NCI-H187 (cell line): ENCODE data around the gene CORT.
"Not testable (repeated sequence)": the region's sequence is repeated elsewhere in the genome, so short reads cannot be mapped to it uniquely, and the experiment has no call there.

Source experiments
- DNase-seq, 2 experiments: peaks; one replicate each; lab custom pipeline; 2025; lab: John Stamatoyannopoulos, UW

CORT gene

DNA sequence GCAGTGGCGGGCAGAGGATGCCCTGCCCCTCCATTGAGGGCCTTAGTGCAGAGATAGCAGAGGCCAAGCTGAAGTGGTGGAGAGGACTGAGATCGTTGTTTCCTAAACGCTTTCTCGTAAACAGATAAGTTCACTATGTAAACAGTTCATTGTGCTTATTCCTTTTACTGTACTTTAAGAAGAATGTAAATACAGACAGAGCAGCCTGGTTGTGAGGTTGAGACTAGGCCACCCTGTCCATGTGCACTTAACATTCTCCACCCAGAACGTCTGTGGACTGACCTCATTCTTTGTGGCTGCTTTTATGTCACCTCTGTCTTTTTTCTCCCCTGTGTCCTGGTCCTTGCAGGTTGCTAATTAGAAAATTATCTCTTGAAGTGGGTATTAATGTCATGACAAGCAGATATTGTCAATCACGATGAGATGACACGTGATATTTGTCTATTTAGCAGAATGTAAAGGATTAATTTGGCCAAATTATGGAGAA, 11.1 kb upstream of the CORT start:
- no peak for DNase-seq

DNA sequence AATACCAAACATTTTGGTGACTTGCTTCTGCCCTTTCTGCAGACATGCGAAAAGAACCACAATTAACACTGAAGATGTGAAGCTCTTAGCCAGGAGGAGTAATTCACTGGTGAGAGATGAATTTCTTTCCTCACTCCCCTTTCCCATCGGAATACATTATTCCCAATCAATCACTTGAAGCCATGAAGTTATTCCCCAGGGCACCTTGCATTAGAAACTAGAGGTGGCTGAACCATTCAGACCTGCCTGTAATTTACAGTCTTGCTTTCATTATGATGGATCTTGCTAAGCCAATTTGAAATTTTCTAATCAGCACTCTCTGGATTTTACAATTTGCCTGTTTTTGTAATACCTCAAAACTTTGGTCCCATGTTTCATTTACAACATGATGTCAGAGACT, 9.5 kb upstream of the CORT start:
- no peak for DNase-seq

DNA sequence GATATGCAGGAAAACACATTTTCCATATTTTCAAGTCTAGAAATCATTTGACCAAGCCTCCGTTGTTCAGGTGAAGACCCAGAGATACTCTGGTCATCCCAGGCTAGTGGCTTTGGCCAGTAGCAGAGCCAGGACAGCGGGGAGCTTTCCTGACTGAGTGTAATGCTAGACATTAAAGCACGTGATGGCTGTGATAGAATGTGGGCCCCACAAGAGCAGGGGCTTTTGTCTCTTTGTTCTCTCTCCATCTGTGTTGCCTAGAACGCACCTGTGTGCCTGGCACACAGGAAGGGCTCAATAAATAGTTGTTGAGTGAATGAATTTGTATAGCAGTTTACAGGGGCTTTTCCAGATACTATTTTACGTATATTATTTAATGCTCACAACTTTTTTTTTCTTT, 9.0 kb upstream of the CORT start:
- DNase-seq: no peak

DNA sequence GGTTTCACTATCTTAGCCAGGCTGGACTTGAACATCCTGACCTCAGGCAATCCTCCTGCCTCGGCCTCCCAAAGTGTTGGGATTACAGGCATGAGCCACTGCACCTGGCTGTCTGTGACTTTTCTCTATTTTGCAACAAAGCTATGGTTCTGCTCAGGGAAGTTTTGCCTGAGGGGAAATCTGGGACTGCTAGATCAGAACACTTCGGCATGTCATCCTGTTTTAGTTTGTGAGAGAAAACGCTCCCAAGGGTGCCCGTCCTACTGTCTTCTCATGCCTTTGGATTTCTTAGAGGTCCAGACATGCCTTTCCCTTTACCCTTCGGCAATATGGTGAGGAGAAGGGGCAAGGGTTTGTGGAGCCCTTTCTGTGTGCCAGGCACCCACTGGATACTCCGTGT, 5.6 kb upstream of the CORT start:
- no peak for DNase-seq

DNA sequence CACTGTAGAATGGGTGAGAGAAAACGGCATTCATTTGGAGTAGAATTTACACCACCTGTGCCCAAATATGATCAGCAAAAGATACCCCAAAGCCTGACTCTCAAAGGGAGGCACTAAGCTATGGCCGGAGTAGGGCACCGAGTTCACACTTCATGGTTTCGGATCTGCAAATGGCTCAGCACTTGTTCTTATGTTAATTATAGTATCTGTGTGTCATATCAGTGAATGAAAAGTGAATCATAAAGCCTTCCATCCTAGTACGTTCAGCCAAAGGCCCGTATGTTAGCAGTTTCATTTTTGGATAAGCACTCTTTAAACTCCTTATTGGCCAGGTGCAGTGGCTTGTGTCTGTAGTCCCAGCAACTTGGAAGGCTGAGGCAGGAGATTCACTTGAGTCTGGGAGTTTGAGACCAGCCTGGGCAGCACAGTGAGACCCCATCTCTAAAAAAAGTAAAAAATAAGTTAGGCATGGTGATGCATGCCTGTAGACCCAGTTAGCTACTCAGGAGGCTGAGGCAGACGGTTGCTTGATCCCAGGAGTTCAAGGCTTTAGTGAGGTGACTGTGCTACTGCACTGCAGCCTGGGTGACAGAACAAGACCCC, 4.9 kb upstream of the CORT start:
- no peak for DNase-seq

DNA sequence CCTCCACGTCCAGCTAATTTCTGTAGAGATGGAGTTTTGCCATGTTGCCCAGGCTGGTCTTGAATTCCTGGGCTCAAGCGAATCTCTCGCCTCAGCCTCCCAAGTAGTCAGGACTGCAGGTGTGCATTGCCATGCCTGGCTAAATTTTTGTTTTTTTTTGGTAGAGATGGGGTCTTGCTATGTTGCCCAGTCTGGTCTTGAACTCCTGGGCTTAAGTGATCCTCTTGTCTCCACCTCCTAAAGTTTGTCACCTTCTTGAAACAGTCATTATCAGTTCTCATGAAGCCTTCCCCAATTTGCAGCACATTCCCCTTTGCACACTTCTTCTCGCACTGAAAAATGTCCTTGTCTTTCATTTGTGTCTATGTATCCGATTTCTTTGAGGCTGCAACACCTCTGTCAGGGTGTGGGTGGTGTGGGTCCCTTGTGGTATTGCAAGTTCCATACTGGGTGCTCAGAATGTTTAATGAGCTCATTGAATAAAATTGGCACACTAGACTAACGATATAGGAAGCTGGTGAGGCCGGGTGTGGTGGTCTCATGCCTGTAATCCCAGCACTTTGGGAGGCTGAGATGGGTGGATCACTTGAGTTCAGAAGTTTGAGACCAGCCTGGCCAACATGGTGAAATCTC, 2.9 kb upstream of the CORT start:
- no peak for DNase-seq

DNA sequence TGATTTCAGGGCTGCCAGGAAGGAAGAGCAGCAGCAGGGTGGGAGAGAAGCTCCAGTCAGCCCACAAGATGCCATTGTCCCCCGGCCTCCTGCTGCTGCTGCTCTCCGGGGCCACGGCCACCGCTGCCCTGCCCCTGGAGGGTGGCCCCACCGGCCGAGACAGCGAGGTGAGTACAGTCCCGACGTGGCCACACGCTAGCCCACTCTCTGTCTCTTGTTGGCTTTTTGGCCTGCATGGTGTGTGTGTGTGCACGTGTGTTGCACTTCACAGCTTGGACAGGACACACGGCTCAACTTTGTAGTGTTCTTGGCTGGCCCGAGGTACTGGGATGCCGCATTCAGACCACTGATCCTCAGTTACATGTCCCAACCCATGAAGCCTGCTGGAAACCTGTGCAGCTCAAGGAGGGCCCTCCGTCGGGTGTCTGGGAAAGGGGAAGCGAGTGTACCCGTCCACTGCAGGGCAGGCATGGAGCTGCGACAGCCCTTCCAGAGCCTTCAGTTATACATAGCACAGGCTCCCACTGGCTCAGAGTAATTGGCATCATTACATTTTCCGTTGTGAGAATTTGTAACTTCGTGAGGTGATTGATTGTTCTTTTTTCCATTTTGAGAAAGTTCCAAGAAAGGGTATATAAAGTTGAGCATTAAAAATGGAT, 454 bp downstream of the CORT start:
- DNase-seq: no peak

DNA sequence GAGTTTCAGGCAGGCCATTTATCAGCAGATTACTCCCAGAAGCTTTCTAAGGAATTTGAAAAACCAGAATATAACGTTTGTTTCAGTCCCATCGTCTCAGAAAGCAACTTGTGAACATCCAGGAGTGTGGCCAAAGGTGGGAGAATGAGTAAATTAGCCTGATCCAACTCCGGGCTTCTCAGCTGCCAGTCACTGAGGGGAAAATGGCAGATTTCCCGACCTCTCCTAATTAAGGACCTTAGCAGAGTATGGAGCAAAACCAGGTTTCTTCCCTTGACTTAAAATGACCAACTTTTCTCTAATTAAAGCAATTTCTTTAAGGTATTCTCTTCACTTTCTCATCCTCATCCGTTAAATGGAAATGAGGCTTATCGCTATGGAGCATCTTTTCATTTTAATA, 1.0 kb downstream of the CORT start:
- DNase-seq: no peak

DNA sequence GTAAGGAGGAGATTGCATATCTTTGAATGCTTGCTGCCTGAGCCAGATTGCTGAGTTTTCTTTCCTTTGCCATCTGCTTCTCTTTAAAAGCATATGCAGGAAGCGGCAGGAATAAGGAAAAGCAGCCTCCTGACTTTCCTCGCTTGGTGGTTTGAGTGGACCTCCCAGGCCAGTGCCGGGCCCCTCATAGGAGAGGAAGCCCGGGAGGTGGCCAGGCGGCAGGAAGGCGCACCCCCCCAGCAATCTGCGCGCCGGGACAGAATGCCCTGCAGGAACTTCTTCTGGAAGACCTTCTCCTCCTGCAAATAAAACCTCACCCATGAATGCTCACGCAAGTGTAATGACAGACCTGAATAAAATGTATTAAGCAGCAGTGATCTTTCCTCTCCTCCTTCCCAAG, 1.5 kb downstream of the CORT start:
- DNase-seq: no peak

DNA sequence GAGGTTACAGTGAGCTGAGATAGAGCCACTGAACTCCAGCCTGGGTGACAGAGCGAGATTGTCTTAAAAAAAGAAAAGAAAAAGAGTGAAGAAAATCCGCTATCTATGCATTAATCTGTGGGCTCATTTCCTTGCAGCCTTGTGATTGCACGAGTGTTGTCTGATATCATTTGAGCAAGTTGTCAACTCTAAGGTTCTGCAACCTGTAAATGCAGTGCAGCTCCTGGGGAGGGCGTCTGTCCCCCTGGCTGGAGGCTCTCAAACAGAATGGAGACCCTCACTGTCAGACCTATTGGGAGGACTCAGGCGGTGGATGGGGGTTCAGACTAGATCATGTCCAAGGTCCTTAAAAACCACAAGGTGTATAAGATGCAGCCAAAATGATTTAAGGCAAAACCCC, 6.2 kb downstream of the CORT start:
- no peak for DNase-seq

DNA sequence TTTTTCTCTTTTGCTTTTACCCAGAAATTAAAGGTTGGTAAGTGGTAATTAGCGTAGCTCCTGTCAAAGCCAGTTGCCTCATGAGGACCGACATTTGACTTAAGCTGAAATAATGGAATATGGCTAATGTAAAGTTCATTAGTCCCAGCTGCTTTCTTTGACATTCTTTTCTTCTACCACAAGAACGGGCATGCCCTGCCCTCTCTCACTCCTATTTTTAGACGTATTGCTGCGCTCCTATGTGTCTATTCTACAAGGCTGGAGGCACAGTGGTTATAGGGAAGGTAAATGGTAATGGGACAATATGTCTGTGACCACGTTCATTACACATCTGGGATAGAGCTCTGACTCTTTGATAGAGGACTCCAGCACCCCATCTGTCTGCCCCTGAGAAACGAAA, 6.8 kb downstream of the CORT start:
- no peak for DNase-seq

DNA sequence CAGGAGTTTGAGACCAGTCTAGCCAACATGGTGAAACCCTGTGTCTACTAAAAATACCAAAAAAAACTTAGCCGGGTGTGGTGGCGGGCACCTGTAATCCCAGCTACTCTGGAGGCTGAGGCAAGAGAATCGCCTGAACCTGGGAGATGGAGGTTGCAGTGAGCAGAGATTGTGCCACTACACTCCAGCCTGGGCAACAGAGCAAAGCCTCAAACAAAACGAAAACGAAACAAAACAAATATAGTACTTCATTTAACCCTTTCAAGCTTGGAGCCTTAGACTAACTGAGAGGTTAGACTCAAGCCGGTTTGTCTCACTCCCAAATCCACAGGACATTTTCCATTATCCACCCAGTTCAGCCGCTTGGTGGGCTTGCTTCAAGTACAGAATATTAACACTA, 7.6 kb downstream of the CORT start:
- not testable (repeated sequence) for DNase-seq

DNA sequence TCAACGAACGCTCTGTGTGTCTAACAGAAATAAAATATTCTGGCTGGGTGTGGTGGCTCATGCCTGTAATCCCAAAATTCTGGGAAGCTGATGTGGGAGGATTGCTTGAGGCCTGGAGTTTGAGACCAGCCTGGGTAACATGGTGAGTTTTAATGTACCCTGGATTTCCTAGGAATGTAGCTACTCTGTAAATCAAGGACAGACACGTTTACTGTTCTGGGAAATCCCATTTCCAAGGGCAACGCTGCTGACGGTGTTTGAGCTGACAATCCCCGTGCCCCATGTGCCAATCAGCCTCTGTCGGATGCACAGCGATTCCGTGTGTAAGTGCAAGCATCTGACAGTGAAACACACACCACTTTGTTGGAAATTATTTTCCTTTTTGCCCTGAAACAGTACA, 8.0 kb downstream of the CORT start:
- DNase-seq: no peak

DNA sequence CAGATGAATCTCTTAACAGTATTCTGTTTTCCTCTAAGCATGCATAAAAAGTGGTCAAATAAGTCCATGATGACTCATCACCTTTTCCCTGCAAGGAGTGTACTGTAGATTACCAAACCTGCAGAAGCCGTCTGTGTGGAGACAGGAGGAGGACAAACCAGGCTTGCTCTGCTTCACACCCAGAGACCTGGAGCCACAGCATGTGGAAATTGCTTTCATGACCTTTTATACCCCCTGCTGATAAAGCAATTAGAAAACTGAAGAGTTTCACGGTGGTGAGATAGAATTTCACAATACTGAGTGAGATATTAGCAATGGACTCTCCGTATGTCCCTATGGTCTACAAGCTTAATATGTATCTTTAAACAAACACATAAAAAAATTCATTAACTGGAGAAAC, 9.4 kb downstream of the CORT start:
- no peak for DNase-seq

DNA sequence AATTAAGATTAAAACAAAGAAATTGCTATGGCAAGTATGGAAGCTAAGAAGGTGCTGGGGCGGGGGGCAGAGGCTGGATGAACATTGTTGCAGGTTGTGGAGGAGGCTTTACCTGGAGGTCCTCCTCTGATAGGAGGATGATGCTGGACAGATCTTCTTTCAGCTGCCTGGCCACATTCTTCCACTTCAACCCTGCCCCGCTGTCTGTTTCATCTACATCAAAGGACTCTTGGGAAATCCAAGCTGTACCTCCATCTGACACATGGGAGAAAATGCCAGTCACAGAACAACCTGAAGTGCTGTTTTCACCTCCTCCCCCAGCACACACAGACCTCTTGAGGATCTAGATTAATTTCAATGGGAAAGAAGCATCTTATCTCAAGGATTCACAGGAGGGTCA, 17.2 kb downstream of the CORT start:
- no peak for DNase-seq

DNA sequence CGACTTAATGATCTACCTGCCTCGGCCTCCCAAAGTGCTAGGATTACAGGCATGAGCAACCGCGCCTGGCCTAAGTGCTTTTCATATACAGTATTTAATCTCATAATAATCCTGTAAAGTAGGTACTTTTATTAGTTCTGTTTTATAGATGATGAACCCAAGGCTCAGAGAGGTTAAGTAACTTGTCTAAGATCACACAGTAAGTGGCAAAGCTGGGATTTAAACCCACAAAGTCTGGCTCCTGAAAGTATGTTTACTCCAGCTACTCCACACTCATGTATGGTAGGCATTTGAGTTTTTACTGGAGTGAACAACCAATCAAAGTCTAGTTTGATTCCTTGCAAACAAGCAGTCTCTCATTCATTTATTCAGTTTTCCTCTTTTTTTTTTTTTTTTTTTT, 20.2 kb downstream of the CORT start:
- DNase-seq: no peak

DNA sequence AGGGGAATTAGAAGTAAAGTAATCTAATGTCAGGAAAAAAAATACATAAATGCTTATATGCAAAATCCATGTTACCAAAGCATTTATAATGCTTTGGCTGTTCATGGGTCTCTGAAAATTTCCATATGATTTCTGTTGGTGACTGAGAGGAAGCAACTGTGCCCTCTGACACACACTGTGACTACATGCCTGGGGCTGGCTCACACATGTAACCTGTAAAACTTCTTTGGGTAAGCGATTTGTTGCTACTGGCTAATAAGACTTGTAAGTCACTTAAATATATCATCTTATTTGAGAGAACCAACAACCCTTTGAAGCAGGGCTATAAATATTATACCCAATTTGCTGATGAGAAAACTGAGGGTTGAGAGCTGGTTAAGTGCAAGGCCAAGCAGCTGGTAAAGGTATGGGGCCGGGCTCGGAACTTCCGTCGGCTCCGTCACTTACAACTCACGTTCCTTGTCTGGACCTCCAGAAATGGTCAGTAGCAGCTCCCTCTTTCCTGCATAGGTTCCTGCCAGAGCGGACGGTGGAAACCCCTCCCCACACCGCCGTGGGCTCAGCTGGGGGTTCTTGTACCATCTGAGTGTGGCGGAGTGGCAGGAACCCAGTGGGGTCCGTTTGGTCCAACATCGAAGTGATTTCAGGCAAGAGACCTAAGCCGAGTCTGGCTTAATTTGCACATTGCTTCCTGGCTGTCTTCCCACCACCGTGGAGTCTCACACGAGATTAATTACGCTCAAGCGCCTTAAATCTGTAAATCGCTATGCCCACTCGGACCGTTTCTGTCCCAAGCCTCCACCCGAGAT, 21.8 kb downstream of the CORT start:
- DNase-seq: no peak

DNA sequence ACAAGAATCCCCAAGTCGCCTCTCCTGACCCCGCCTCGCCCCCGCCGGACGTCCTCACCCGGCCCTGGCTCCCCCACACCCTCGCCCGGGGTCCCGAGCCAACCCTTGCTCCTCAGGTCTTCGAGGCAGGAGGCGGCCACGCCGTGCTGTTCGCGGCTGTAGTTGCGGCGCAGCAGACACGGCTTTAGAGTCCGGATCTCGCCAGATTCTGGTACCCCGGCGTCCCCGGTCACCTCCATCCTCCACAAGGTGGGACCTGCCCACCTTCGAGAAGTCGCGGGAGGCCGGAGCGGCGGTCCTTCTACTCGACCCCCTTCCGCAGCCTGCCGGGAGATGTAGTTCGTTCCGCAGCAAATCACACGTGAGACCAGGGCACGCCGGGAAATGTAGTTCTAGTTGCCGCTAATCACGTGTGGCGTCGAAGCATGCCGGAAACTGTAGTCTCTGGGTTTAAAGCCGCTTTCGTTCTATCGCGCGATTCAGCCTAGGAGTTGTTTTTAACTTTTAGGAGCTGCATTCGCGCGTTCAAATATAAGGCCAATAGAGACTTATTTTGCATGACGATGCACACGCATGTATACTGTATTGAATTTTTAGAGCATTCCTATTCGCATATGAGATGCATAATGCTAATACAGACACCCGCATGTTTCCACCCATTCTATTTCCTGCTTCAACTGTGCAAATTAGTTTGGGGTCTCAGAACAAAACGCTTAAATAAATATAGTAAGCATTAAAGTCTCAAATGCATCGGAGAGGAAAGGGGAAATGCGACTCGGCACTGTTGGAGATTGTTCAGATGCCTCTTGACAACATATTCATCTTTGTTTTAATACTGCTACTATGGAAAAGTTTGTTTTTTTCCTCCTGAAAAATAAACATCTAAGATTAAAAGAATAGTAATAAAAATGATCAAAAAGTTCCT, 22.7 kb downstream of the CORT start, which contains the start of gene DFFA:
TSS of gene DFFA (minus strand) at position 310 of the 925 bp plus-strand sequence. CDS start at position 239, 71 bp downstream.
- peak; percentile 40 to 73 for DNase-seq

DNA sequence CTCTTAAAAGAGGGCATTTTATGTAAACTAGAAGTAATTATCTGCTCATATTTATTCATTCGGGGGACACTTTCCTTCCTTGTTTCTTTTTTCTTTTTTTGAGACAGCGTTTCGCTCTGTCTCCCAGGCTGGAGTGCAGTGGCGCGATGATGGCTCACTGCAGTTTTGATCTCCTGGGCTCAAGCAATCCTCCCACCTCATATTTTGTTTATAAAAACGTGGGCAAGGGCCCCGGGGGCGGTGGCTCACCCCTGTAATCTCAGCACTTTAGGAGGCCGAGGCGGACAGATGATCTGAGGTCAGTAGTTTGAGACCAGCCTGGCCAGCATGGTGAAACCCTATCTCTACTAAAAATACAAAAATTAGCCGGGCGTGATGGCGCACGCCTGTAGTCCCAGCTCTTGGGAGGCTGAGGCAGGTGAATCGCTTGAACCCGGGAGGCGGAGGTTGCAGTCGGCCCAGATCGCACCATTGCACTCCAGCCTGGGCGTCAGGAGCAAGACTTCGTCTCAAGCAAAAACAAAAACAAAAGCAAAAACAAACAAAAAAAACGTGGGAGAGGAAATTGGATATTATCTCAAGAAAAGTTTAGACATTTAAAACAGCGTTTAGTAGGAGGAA, 23.4 kb downstream of the CORT start:
- no peak for DNase-seq

DNA sequence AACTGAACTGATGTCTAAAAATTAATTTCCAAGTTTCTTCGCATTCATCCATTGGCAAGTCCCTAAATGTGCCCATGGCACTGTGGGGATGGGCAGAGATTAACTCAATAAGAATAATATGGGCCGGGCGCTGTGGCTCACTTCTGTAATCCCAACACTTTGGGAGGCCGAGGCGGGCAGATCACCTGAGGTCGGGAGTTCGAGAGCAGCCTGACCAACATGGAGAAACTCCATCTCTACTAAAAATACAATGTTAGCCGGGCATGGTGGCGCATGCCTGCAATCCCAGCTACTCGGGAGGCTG, 24.4 kb downstream of the CORT start:
- DNase-seq: not testable (repeated sequence)
